ENCODE measurements around the gene LRP1-AS.
A peak's percentile ranks its signal among the peaks of the same experiment; 100 is the strongest.

The LRP1-AS gene

GRCh38 chr12:57182918-57183575, 35.6 kb upstream of the LRP1-AS start:
- peak; percentile 98 for TF ChIP-seq CTCF (IDR thresholded peaks at IDR 0.05; ENCODE audit: low read depth, low read length)
- TF ChIP-seq POLR2A (IDR thresholded peaks at IDR 0.05; ENCODE audit: extremely low read depth, insufficient read length) = no peak
- peak; percentile 67 for DNase-seq (ENCODE audit: low read depth)
- H3K4me3 ChIP-seq (ENCODE audit: low read depth, low read length) = no peak overlapping the region

DNA sequence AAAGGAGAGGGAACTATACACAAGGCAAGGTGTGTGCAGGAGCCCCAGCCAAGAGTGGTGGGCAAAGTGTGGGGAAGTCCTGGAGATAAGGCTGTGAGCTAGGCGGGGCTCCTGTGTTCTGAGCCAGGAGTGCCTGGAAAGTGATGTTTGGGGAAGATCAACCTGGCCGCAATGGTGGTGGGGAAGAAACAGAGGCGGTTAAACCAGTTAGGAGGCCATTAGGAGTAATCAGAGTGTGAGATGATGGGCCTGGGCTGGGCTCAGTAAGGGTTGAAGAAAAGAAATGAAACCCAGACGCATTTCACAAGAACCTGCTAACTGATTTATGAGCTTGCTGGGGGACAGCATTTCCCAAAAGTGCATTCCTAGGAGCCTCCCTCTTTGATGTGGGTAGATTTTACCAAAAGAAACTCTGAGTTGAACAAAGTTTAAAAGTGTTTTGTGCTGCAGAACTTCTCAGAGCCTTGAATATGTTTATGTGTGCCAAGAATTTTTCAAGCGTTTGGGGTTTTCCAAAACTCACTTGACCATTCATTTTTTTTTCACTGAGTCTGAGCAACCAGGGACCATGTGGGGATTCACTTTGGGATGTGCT, 34.2 kb upstream of the LRP1-AS start:
- no peak overlapping the region for H3K4me3 ChIP-seq (ENCODE audit: low read depth, low read length)
- TF ChIP-seq POLR2A (IDR thresholded peaks at IDR 0.05; ENCODE audit: extremely low read depth, insufficient read length) (no peak), MYC (IDR thresholded peaks at IDR 0.05; ENCODE audit: low read depth, low read length) (no peak), CTCF (IDR thresholded peaks at IDR 0.05; ENCODE audit: low read depth, low read length) (no peak)
- TF ChIP-seq, protein P1, sequence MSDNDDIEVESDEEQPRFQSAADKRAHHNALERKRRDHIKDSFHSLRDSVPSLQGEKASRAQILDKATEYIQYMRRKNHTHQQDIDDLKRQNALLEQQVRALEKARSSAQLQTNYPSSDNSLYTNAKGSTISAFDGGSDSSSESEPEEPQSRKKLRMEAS (IDR thresholded peaks at IDR 0.05; ENCODE audit: low read depth, low read length) = no peak

DNA sequence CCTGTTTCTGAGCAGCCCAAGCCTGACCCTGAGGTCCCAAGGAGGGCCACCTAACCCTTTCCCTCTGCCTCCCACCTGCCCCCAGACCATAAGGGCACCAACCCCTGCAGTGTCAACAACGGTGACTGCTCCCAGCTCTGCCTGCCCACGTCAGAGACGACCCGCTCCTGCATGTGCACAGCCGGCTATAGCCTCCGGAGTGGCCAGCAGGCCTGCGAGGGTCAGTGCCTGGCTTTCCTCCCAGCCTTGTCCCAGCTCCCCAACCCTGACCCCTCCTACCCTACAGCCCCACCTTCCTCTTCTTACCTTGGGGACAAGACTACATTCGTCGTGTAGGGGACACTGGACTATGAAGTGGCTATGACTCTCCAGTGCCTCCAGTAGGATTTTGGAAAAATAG, 33.7 kb upstream of the LRP1-AS start:
- DNase-seq (ENCODE audit: low read depth) = no peak
- TF ChIP-seq CTCF (IDR thresholded peaks at IDR 0.05; ENCODE audit: low read depth, low read length) (no peak), POLR2A (IDR thresholded peaks at IDR 0.05; ENCODE audit: extremely low read depth, insufficient read length) (no peak), MYC (IDR thresholded peaks at IDR 0.05; ENCODE audit: low read depth, low read length) (no peak)
- TF ChIP-seq, protein P1 (IDR thresholded peaks at IDR 0.05; ENCODE audit: low read depth, low read length) = no peak
- H3K4me3 ChIP-seq (ENCODE audit: low read depth, low read length) = no peak overlapping the region

More for the DNA sequence above, 34.2 kb upstream of the LRP1-AS start:
- DNase-seq (ENCODE audit: low read depth) = no peak

DNA sequence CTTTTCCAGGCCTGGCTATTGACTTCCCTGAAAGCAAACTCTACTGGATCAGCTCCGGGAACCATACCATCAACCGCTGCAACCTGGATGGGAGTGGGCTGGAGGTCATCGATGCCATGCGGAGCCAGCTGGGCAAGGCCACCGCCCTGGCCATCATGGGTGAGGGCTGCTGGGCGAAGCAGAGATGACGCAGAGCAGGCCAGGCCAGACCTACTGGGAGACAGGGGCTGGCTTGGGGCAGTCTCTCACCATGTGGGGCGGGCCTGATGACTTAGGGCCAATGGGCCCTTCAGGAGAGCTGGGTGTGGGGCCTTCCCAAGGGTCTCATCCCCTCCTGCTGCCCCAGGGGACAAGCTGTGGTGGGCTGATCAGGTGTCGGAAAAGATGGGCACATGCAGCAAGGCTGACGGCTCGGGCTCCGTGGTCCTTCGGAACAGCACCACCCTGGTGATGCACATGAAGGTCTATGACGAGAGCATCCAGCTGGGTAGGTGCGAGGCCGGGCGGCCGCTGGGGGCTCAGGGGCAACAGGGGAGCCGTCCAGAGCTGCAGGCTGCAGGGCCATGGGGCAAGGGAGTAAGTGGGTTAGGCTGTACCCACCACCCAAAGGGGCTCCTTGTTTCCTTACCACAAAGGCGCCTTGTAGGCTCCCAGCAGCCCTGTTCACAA, 33.0 kb upstream of the LRP1-AS start:
- TF ChIP-seq CTCF (IDR thresholded peaks at IDR 0.05; ENCODE audit: low read depth, low read length) (no peak), POLR2A (IDR thresholded peaks at IDR 0.05; ENCODE audit: extremely low read depth, insufficient read length) (no peak), MYC (IDR thresholded peaks at IDR 0.05; ENCODE audit: low read depth, low read length) (no peak)
- TF ChIP-seq, protein P1 (IDR thresholded peaks at IDR 0.05; ENCODE audit: low read depth, low read length) = no peak
- H3K4me3 ChIP-seq (ENCODE audit: low read depth, low read length) = no peak overlapping the region
- no peak for DNase-seq (ENCODE audit: low read depth)

- TF ChIP-seq POLR2A (IDR thresholded peaks at IDR 0.05; ENCODE audit: extremely low read depth, insufficient read length) = no peak
- no peak overlapping the region for H3K4me3 ChIP-seq (ENCODE audit: low read depth, low read length)
- DNase-seq (ENCODE audit: low read depth) = no peak
Observed at GRCh38 chr12:57179331-57180086, 32.1 kb upstream of the LRP1-AS start.

DNA sequence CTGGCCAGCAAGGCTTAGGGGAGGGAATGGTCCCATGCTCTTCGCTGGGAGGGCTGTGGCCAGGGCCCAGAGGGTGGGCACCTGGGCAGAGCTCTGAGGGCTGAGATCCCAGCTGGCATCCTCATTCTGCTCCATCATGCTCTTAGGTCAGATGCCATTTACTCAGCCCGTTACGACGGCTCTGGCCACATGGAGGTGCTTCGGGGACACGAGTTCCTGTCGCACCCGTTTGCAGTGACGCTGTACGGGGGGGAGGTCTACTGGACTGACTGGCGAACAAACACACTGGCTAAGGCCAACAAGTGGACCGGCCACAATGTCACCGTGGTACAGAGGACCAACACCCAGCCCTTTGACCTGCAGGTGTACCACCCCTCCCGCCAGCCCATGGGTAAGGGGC, 30.8 kb upstream of the LRP1-AS start:
- no peak for TF ChIP-seq CTCF (IDR thresholded peaks at IDR 0.05; ENCODE audit: low read depth, low read length)
- TF ChIP-seq, protein P1 (IDR thresholded peaks at IDR 0.05; ENCODE audit: low read depth, low read length) = no peak
- TF ChIP-seq MYC (IDR thresholded peaks at IDR 0.05; ENCODE audit: low read depth, low read length) = no peak
- TF ChIP-seq POLR2A (IDR thresholded peaks at IDR 0.05; ENCODE audit: extremely low read depth, insufficient read length) = no peak
- no peak overlapping the region for H3K4me3 ChIP-seq (ENCODE audit: low read depth, low read length)
- peak; percentile 47 for DNase-seq (ENCODE audit: low read depth)
